ENCODE data around the gene TXLNB.

- no peak for TF ChIP-seq CTCF (IDR thresholded peaks at IDR 0.05)
- TF ChIP-seq NFIC (IDR thresholded peaks at IDR 0.05; ENCODE audit: borderline replicate concordance): no peak
- TF ChIP-seq SIN3A (IDR thresholded peaks at IDR 0.05; ENCODE audit: borderline replicate concordance, low read depth, low read length): no peak
- no peak for TF ChIP-seq FOXJ3 (CRISPR knock-in tag; IDR thresholded peaks at IDR 0.05)
Observed at GRCh38 chr6:139294090-139294489, 2.3 kb upstream of the TXLNB start.
